Measurements from ENCODE around the gene CORO1C. TPM values are rescaled to one million over a fixed set of nuclear protein-coding genes. Genes with fewer than 3 reads are reported as not detected.

CORO1C gene
- total RNA-seq, 1 experiment from 2014 or later: 138 TPM

GRCh38 chr12:108595711-108596647, 135.3 kb downstream of the CORO1C start:
- Histone ChIP-seq H3K9ac (ENCODE audit: low read length) (no peak overlapping the region), H3K79me2 (ENCODE audit: insufficient read depth, low read length) (no peaks in the 10 kb centered on the region), H3K27me3 (ENCODE audit: insufficient read depth, low read length) (no peaks in the 10 kb centered on the region), H3K27ac (ENCODE audit: low read depth, low read length) (no peak overlapping the region), H3K9me2 (ENCODE audit: insufficient read depth) (no peaks in the 10 kb centered on the region), H3K4me1 (ENCODE audit: control insufficient read depth in 1 of 2, insufficient read depth in 2 of 2, low read length in 2 of 2) (no peaks in the 10 kb centered on the region; a peak in 1 of 4 replicates), H3K36me3 (ENCODE audit: control insufficient read depth in 1 of 2, insufficient read depth in 2 of 2, low read length in 2 of 2) (no peaks in the 10 kb centered on the region), H3K4me3 (replicated peaks in 1 of 2; ENCODE audit: low read depth in 1 of 2, low read length in 2 of 2) (no peak overlapping the region), H3K4me2 (ENCODE audit: low read length) (no peak overlapping the region), H2AFZ (ENCODE audit: low read depth, low read length, poor library complexity, severe bottlenecking) (no peak overlapping the region), H4K20me1 (ENCODE audit: insufficient read depth) (no peaks in the 10 kb centered on the region), H3K9me3 (ENCODE audit: control insufficient read depth in 1 of 2, insufficient read depth in 1 of 2, low read depth in 1 of 2, low read length in 2 of 2) (no peaks in the 10 kb centered on the region)
- TF ChIP-seq SIN3A (IDR thresholded peaks at IDR 0.05; ENCODE audit: low read depth): no peak
- no peak for TF ChIP-seq CBX3 (IDR thresholded peaks at IDR 0.05; ENCODE audit: low read depth)
- TF ChIP-seq REST (IDR thresholded peaks at IDR 0.05; ENCODE audit: low read depth): no peak
- TF ChIP-seq MAX (IDR thresholded peaks at IDR 0.05): no peak
- no peak for TF ChIP-seq ATF3 (IDR thresholded peaks at IDR 0.05)
- no peak for TF ChIP-seq ELF1 (IDR thresholded peaks at IDR 0.05; ENCODE audit: borderline replicate concordance, low read depth)
- TF ChIP-seq POLR2AphosphoS5 (IDR thresholded peaks at IDR 0.05; ENCODE audit: low read depth, low read length): no peak
- no peak for TF ChIP-seq ZBTB33 (IDR thresholded peaks at IDR 0.05; ENCODE audit: extremely low read depth, insufficient replicate concordance, low read length)
- TF ChIP-seq RAD21 (IDR thresholded peaks at IDR 0.05; ENCODE audit: low read depth): no peak
- TF ChIP-seq FOSL1 (IDR thresholded peaks at IDR 0.05; ENCODE audit: low read depth): no peak
- TF ChIP-seq CEBPB (IDR thresholded peaks at IDR 0.05; ENCODE audit: low read depth): no peak
- TF ChIP-seq ZFX (IDR thresholded peaks at IDR 0.05): no peak
- TF ChIP-seq CTCF (IDR thresholded peaks at IDR 0.05 in 2 of 3, conservative IDR thresholded peaks at IDR 0.05 in 1 of 3; ENCODE audit: borderline replicate concordance in 1 of 3, insufficient read depth in 1 of 3, low read depth in 2 of 3, low read length in 2 of 3): no peak
- no peak for TF ChIP-seq JUND (IDR thresholded peaks at IDR 0.05)
- no peak for TF ChIP-seq EZH2phosphoT487 (IDR thresholded peaks at IDR 0.05; ENCODE audit: borderline replicate concordance)
- intact Hi-C loops (cut with micrococcal nuclease): no loop called here
- no peak for ATAC-seq
- ChIA-PET RAD21 (ENCODE audit: low non-redundant PET in 1 of 2, low total read pairs in 2 of 2, uncharacterized antibody in 2 of 2, unreplicated experiment in 2 of 2) (no interaction called here), POLR2A (no interaction called here), CTCF (no interaction called here)
- DNase-seq (ENCODE audit: low read depth, low spot score): no peak
- no TSS peak for BruUV-seq (replicated peaks)

All from HCT116 (cell line).